ENCODE measurements around the gene TMA7.

The TMA7 gene

GRCh38 chr3:48409291-48410201 lies 30.5 kb upstream of the TMA7 start:
- no peak for DNase-seq

- no peak for DNase-seq
Measured at GRCh38 chr3:48410205-48411040, 29.6 kb upstream of the TMA7 start.

- DNase-seq, result no peak
Measured at GRCh38 chr3:48411041-48411588, 28.9 kb upstream of the TMA7 start.

GRCh38 chr3:48411606-48412374 lies 28.3 kb upstream of the TMA7 start:
- DNase-seq, result no peak

- no peak for DNase-seq
Measured at GRCh38 chr3:48412375-48413001, 27.6 kb upstream of the TMA7 start.

GRCh38 chr3:48413086-48413485 lies 27.0 kb upstream of the TMA7 start:
- no peak for DNase-seq

GRCh38 chr3:48413611-48414010 lies 26.4 kb upstream of the TMA7 start:
- DNase-seq, result no peak

- DNase-seq, result no peak
Measured at GRCh38 chr3:48414376-48415250, 25.4 kb upstream of the TMA7 start.

- DNase-seq, result no peak
Measured at GRCh38 chr3:48415251-48415953, 24.7 kb upstream of the TMA7 start.

GRCh38 chr3:48416091-48416505 lies 24.0 kb upstream of the TMA7 start:
- DNase-seq, result no peak

GRCh38 chr3:48416546-48416945 lies 23.5 kb upstream of the TMA7 start:
- no peak for DNase-seq

- DNase-seq, result no peak
Measured at GRCh38 chr3:48417529-48418108, 22.4 kb upstream of the TMA7 start.

GRCh38 chr3:48418140-48418539 lies 21.9 kb upstream of the TMA7 start:
- DNase-seq, result no peak

GRCh38 chr3:48418651-48419050 lies 21.4 kb upstream of the TMA7 start:
- no peak for DNase-seq

- DNase-seq, result no peak
Measured at GRCh38 chr3:48419149-48419548, 20.9 kb upstream of the TMA7 start.

- no peak for DNase-seq
Measured at GRCh38 chr3:48419597-48419996, 20.5 kb upstream of the TMA7 start.

- DNase-seq, result no peak
Measured at GRCh38 chr3:48420561-48420960, 19.5 kb upstream of the TMA7 start.

GRCh38 chr3:48422272-48422671 lies 17.8 kb upstream of the TMA7 start:
- DNase-seq, result no peak

- DNase-seq, result no peak
Measured at GRCh38 chr3:48422681-48423080, 17.4 kb upstream of the TMA7 start.

GRCh38 chr3:48423241-48423882 lies 16.7 kb upstream of the TMA7 start:
- no peak for DNase-seq
